Measurements from ENCODE around the gene TPM4.
"Not testable (repeated sequence)": the region's sequence is repeated elsewhere in the genome, so short reads cannot be mapped to it uniquely, and the experiment has no call there.

TPM4 gene

GRCh38 chr19:16099314-16099965 is 23.1 kb downstream of the TPM4 start:
- DNase-seq: not testable (repeated sequence)

GRCh38 chr19:16100524-16100923 is 24.2 kb downstream of the TPM4 start:
- DNase-seq: no peak

GRCh38 chr19:16104722-16105121 is 28.4 kb downstream of the TPM4 start:
- no peak for DNase-seq

- no peak for DNase-seq
Observed at GRCh38 chr19:16106121-16106520, 29.8 kb downstream of the TPM4 start.

- DNase-seq: peak; percentile 98
Observed at GRCh38 chr19:16111160-16111908, 35.0 kb downstream of the TPM4 start, which contains the start of gene RAB8A. Gene RAB8A, plus strand, starts transcription at chr19:16111889. Its CDS starts 13 bp downstream, at chr19:16111902.

GRCh38 chr19:16111909-16112752 is 35.8 kb downstream of the TPM4 start:
- no peak for DNase-seq

GRCh38 chr19:16112778-16113177 is 36.5 kb downstream of the TPM4 start:
- no peak for DNase-seq

- no peak for DNase-seq
Observed at GRCh38 chr19:16113727-16114126, 37.4 kb downstream of the TPM4 start.

GRCh38 chr19:16115301-16116039 is 39.2 kb downstream of the TPM4 start:
- DNase-seq: no peak

- DNase-seq: no peak
Observed at GRCh38 chr19:16116067-16116466, 39.8 kb downstream of the TPM4 start.

GRCh38 chr19:16117594-16118033 is 41.3 kb downstream of the TPM4 start:
- DNase-seq: no peak

- no peak for DNase-seq
Observed at GRCh38 chr19:16118489-16119033, 42.3 kb downstream of the TPM4 start.

- not testable (repeated sequence) for DNase-seq
Observed at GRCh38 chr19:16119075-16119857, 43.0 kb downstream of the TPM4 start.

- no peak for DNase-seq
Observed at GRCh38 chr19:16121141-16121540, 44.8 kb downstream of the TPM4 start.

GRCh38 chr19:16121967-16122366 is 45.7 kb downstream of the TPM4 start:
- no peak for DNase-seq

GRCh38 chr19:16124953-16125352 is 48.7 kb downstream of the TPM4 start:
- DNase-seq: no peak

- DNase-seq: no peak
Observed at GRCh38 chr19:16125737-16126495, 49.6 kb downstream of the TPM4 start.

GRCh38 chr19:16127080-16127479 is 50.8 kb downstream of the TPM4 start:
- no peak for DNase-seq

- no peak for DNase-seq
Observed at GRCh38 chr19:16127776-16128371, 51.6 kb downstream of the TPM4 start.

GRCh38 chr19:16131648-16132047 is 55.4 kb downstream of the TPM4 start:
- DNase-seq: no peak
